RWPE1 (cell line): ENCODE data around the gene PTPN7.
A peak's percentile ranks its signal among the peaks of the same experiment; 100 is the strongest.

Source experiments
- CTCF ChIA-PET: fragments of 350-600 bp; sonication (Branson Sonifier 250); formaldehyde crosslinking; extraction: SDS; loops from one replicate; lab custom pipeline; 2021; lab: Yijun Ruan, JAX
- POLR2A ChIA-PET: fragments of 400-600 bp; formaldehyde crosslinking; extraction: SDS; loops from one replicate; lab custom pipeline; 2020; ENCODE audit warnings: antibody characterized with exemption; ENCODE audit not compliant: low non-redundant PET; lab: Yijun Ruan, JAX
- DNase-seq: peaks from one replicate; pipeline ENCODE4 v3.0.0; 2012; ENCODE audit warnings: low spot score
- H3K27ac ChIP-seq: fragments of 450-650 bp; 2 replicates; pipeline ENCODE4 v1.5.1; 2017
- CTCF ChIP-seq: fragments of 450-650 bp; conservative IDR thresholded peaks from 2 replicates; pipeline ENCODE4 v1.5.1; 2017; ENCODE audit warnings: low read depth, mild to moderate bottlenecking

Gene PTPN7

GRCh38 chr1:202199040-202199889, 38.9 kb upstream of the PTPN7 start:
- peak overlapping the region; percentile 94 for H3K27ac ChIP-seq
- TF ChIP-seq CTCF: no peak
- POLR2A ChIA-PET: interaction anchor here (0.6 kb wide), 1 partner anchor 67 kb away, joined by 3 read pairs; no protein-coding TSS in a partner anchor
- DNase-seq: peak; percentile 68
- CTCF ChIA-PET: interaction anchor here (0.7 to 2.3 kb wide), 9 partner anchors 10 to 520 kb away, joined by 3 to 14 read pairs (median 5); no protein-coding TSS in a partner anchor

- POLR2A ChIA-PET: no interaction called here
- no peak for DNase-seq
- H3K27ac ChIP-seq: peak overlapping the region; percentile 94
- TF ChIP-seq CTCF: no peak
- CTCF ChIA-PET: interaction anchor here (0.6 to 0.7 kb wide), 2 partner anchors 91 to 113 kb away, joined by 3 to 6 read pairs; no protein-coding TSS in a partner anchor
These were observed 37.9 kb upstream of the PTPN7 start for GRCh38 chr1:202198366-202198724.

- POLR2A ChIA-PET: no interaction called here
- TF ChIP-seq CTCF: no peak
- CTCF ChIA-PET: interaction anchor here (0.6 kb wide), 1 partner anchor 92 kb away, joined by 6 read pairs; no protein-coding TSS in a partner anchor
- no peak for DNase-seq
- H3K27ac ChIP-seq: no peak overlapping the region
These were observed 37.4 kb upstream of the PTPN7 start for GRCh38 chr1:202197653-202198365.

- H3K27ac ChIP-seq: peak overlapping the region; percentile 39; the same call in 1 of the 2 replicates
- no peak for DNase-seq
- no peak for TF ChIP-seq CTCF
- ChIA-PET CTCF (interaction anchor here (0.5 to 5.4 kb wide), 15 partner anchors 8 to 299 kb away, joined by 3 to 52 read pairs (median 7); no protein-coding TSS in a partner anchor), POLR2A (no interaction called here)
These were observed 33.9 kb upstream of the PTPN7 start for GRCh38 chr1:202194328-202194648.

- POLR2A ChIA-PET: interaction anchor here (0.5 kb wide), 1 partner anchor 25 kb away, joined by 3 read pairs; no protein-coding TSS in a partner anchor
- no peak for DNase-seq
- TF ChIP-seq CTCF: peak; percentile 11; the same call in 1 of the 2 replicates
- CTCF ChIA-PET: interaction anchor here (0.5 to 5.4 kb wide), 39 partner anchors 9 to 1046 kb away, joined by 3 to 52 read pairs (median 6); no protein-coding TSS in a partner anchor
- peak within 1 kb of the TSS; percentile 39 for H3K27ac ChIP-seq
These were observed 33.4 kb upstream of the PTPN7 start, which contains the start of gene LGR6 for GRCh38 chr1:202193614-202194327. LGR6 (plus strand) TSS chr1:202193799; CDS start chr1:202193990, 191 bp downstream.
